ENCODE results near the gene PCNT. TPM values are rescaled to one million over a fixed set of nuclear protein-coding genes. Genes with fewer than 3 reads are reported as not detected.

PCNT gene
- total and polyA plus RNA-seq, 2 donors (not counting 1 experiment from before 2014, with no cell fraction given) = 20.3 to 58.1 TPM

GRCh38 chr21:46424039-46424591 lies 100.2 kb downstream of the PCNT start:
- 98% methylated on average over 11 of the region's 17 CpGs for WGBS (ENCODE audit: insufficient coverage)
- no peak overlapping the region for H3K4me2 ChIP-seq (replicated peaks; ENCODE audit: low read depth, low read length, poor library complexity, severe bottlenecking)
- no peak overlapping the region for H3K4me3 ChIP-seq (ENCODE audit: control extremely low read depth in 1 of 5, extremely low read depth in 1 of 5, insufficient read depth in 1 of 5, low read depth in 2 of 5, low read length in 4 of 5)
- H3K79me2 ChIP-seq (ENCODE audit: control insufficient read depth, insufficient read depth, low read length) = no peaks in the 10 kb centered on the region
- ATAC-seq (ENCODE audit: low read depth) = no peak
- H3K9me3 ChIP-seq (ENCODE audit: control extremely low read depth in 1 of 3, control insufficient read depth in 2 of 3, insufficient read depth in 1 of 3, low read length in 2 of 3) = no peaks in the 10 kb centered on the region
- H2AFZ ChIP-seq (ENCODE audit: insufficient read depth, low read depth, low read length, poor library complexity, severe bottlenecking) = no peak overlapping the region
- no peaks in the 10 kb centered on the region for H4K20me1 ChIP-seq (ENCODE audit: control insufficient read depth, insufficient read depth, low read length, poor library complexity, severe bottlenecking)
- Mint-ChIP-seq H3K4me3 (no peak overlapping the region), H3K9me3 (ENCODE audit: insufficient read depth) (no peaks in the 10 kb centered on the region), H3K27ac (no peak overlapping the region), H3K27me3 (no peaks in the 10 kb centered on the region), H3K4me1 (peaks cover 2% of the 10 kb centered on the region)
- H3K27ac ChIP-seq (ENCODE audit: low read length in 2 of 2) = no peak overlapping the region
- intact Hi-C loops (cut with micrococcal nuclease) = no loop called here
- DNase-seq = no peak
- H3K36me3 ChIP-seq (replicated peaks in 1 of 2; ENCODE audit: control extremely low read depth in 1 of 2, control insufficient read depth in 1 of 2, extremely low read depth in 1 of 2, insufficient read depth in 2 of 2, low read length in 1 of 2) = peaks cover 0 to 36% of the 10 kb centered on the region in 2 experiments
- TF ChIP-seq EZH2 (IDR thresholded peaks at IDR 0.05; ENCODE audit: borderline replicate concordance, insufficient read depth, low read depth, low read length, poor library complexity, severe bottlenecking) (no peak), CTCF (IDR thresholded peaks at IDR 0.05) (no peak)
- POLR2A ChIA-PET = no interaction called here
- no peaks in the 10 kb centered on the region for H3K27me3 ChIP-seq (replicated peaks in 1 of 4; ENCODE audit: control extremely low read depth in 1 of 4, control insufficient read depth in 3 of 4, insufficient read depth in 4 of 4, low read length in 3 of 4)
- CTCF ChIA-PET = no interaction called here
- H3K9ac ChIP-seq (ENCODE audit: low read length) = no peak overlapping the region
- no peaks in the 10 kb centered on the region for H3K4me1 ChIP-seq (ENCODE audit: control insufficient read depth in 2 of 2, insufficient read depth in 2 of 2, low read length in 2 of 2)

- Histone ChIP-seq H3K9me3 (ENCODE audit: control extremely low read depth in 1 of 3, control insufficient read depth in 2 of 3, insufficient read depth in 1 of 3, low read length in 2 of 3) (no peaks in the 10 kb centered on the region), H3K27ac (ENCODE audit: low read length in 2 of 2) (no peak overlapping the region)
- CTCF ChIA-PET = no interaction called here
Observed at GRCh38 chr21:46424621-46425020, 100.7 kb downstream of the PCNT start.

More at GRCh38 chr21:46424621-46425020, 100.7 kb downstream of the PCNT start:
- Histone ChIP-seq H3K4me2 (replicated peaks; ENCODE audit: low read depth, low read length, poor library complexity, severe bottlenecking) (no peak overlapping the region), H3K4me1 (ENCODE audit: control insufficient read depth in 2 of 2, insufficient read depth in 2 of 2, low read length in 2 of 2) (no peaks in the 10 kb centered on the region), H3K79me2 (ENCODE audit: control insufficient read depth, insufficient read depth, low read length) (no peaks in the 10 kb centered on the region), H2AFZ (ENCODE audit: insufficient read depth, low read depth, low read length, poor library complexity, severe bottlenecking) (no peak overlapping the region), H3K4me3 (ENCODE audit: control extremely low read depth in 1 of 5, extremely low read depth in 1 of 5, insufficient read depth in 1 of 5, low read depth in 2 of 5, low read length in 4 of 5) (no peak overlapping the region), H4K20me1 (ENCODE audit: control insufficient read depth, insufficient read depth, low read length, poor library complexity, severe bottlenecking) (no peaks in the 10 kb centered on the region), H3K36me3 (replicated peaks in 1 of 2; ENCODE audit: control extremely low read depth in 1 of 2, control insufficient read depth in 1 of 2, extremely low read depth in 1 of 2, insufficient read depth in 2 of 2, low read length in 1 of 2) (peaks cover 0 to 34% of the 10 kb centered on the region in 2 experiments), H3K9ac (ENCODE audit: low read length) (no peak overlapping the region), H3K27me3 (replicated peaks in 1 of 4; ENCODE audit: control extremely low read depth in 1 of 4, control insufficient read depth in 3 of 4, insufficient read depth in 4 of 4, low read length in 3 of 4) (no peaks in the 10 kb centered on the region)
- ATAC-seq (ENCODE audit: low read depth) = no peak
- no peak overlapping the region for H3K27ac Mint-ChIP-seq
- no peak overlapping the region for H3K4me3 Mint-ChIP-seq
- H3K9me3 Mint-ChIP-seq (ENCODE audit: insufficient read depth) = no peaks in the 10 kb centered on the region
- WGBS (ENCODE audit: insufficient coverage) = 100% methylated on average over 3 of the region's 14 CpGs
- H3K4me1 Mint-ChIP-seq = peaks cover 2% of the 10 kb centered on the region
- no peak for DNase-seq
- POLR2A ChIA-PET = no interaction called here
- intact Hi-C loops (cut with micrococcal nuclease) = no loop called here
- no peaks in the 10 kb centered on the region for H3K27me3 Mint-ChIP-seq
- no peak for TF ChIP-seq CTCF (IDR thresholded peaks at IDR 0.05)
- TF ChIP-seq EZH2 (IDR thresholded peaks at IDR 0.05; ENCODE audit: borderline replicate concordance, insufficient read depth, low read depth, low read length, poor library complexity, severe bottlenecking) = no peak

All from B cell (primary cell).